HG03354 (cell line): ENCODE measurements around the gene TLE1.

Experiments used
- ATAC-seq: cut with Tn5 transposase; IDR thresholded peaks from one replicate; pipeline ENCODE4 v1.9.1; 2021; ENCODE audit warnings: mild to moderate bottlenecking; ENCODE audit not compliant: unreplicated experiment, poor library complexity, severe bottlenecking

TLE1 gene

GRCh38 chr9:81687521-81688261, 1.7 kb downstream of the TLE1 start:
- no peak for ATAC-seq

- ATAC-seq = peak; percentile 27
Observed at GRCh38 chr9:81686614-81687520, 2.5 kb downstream of the TLE1 start.

- no peak for ATAC-seq
Observed at GRCh38 chr9:81685763-81686613, 3.4 kb downstream of the TLE1 start.

GRCh38 chr9:81684635-81685034, 4.7 kb downstream of the TLE1 start:
- no peak for ATAC-seq

- ATAC-seq = no peak
Observed at GRCh38 chr9:81683704-81684103, 5.6 kb downstream of the TLE1 start.

GRCh38 chr9:81683238-81683637, 6.1 kb downstream of the TLE1 start:
- ATAC-seq = no peak

GRCh38 chr9:81682797-81683196, 6.5 kb downstream of the TLE1 start:
- no peak for ATAC-seq

- ATAC-seq = no peak
Observed at GRCh38 chr9:81682177-81682576, 7.2 kb downstream of the TLE1 start.

GRCh38 chr9:81680506-81680905, 8.8 kb downstream of the TLE1 start:
- ATAC-seq = no peak

GRCh38 chr9:81680006-81680405, 9.3 kb downstream of the TLE1 start:
- no peak for ATAC-seq

- no peak for ATAC-seq
Observed at GRCh38 chr9:81678088-81678487, 11.3 kb downstream of the TLE1 start.

- no peak for ATAC-seq
Observed at GRCh38 chr9:81676395-81676794, 13.0 kb downstream of the TLE1 start.

- no peak for ATAC-seq
Observed at GRCh38 chr9:81673310-81673709, 16.0 kb downstream of the TLE1 start.

- ATAC-seq = no peak
Observed at GRCh38 chr9:81671880-81672280, 17.5 kb downstream of the TLE1 start.

- no peak for ATAC-seq
Observed at GRCh38 chr9:81669866-81670265, 19.5 kb downstream of the TLE1 start.

GRCh38 chr9:81669041-81669651, 20.2 kb downstream of the TLE1 start:
- ATAC-seq = no peak

- ATAC-seq = no peak
Observed at GRCh38 chr9:81666123-81666522, 23.2 kb downstream of the TLE1 start.

GRCh38 chr9:81665322-81665871, 23.9 kb downstream of the TLE1 start:
- ATAC-seq = no peak

GRCh38 chr9:81664638-81665222, 24.6 kb downstream of the TLE1 start:
- peak; percentile 63 for ATAC-seq
